Adipocyte (in vitro differentiated cells): ENCODE measurements around the gene RAET1L.
"Not testable (repeated sequence)": the region's sequence is repeated elsewhere in the genome, so short reads cannot be mapped to it uniquely, and the experiment has no call there.

Source experiments
- DNase-seq: peaks from one replicate; pipeline ENCODE4 v3.0.0-alpha.2; 2015; ENCODE audit warnings: low read depth
- H3K27me3 ChIP-seq: replicated peaks from 2 replicates; pipeline ENCODE4 v1.7.0; 2013; ENCODE audit warnings: mild to moderate bottlenecking, low read length, moderate library complexity; ENCODE audit not compliant: control insufficient read depth, insufficient read depth
- H3K36me3 ChIP-seq: 2 replicates; pipeline ENCODE4 v1.7.0; 2013; ENCODE audit warnings: low read length, mild to moderate bottlenecking, moderate library complexity; ENCODE audit not compliant: control insufficient read depth, insufficient read depth, severe bottlenecking
- H3K4me1 ChIP-seq: 2 replicates; pipeline ENCODE4 v1.7.0; 2013; ENCODE audit warnings: mild to moderate bottlenecking, low read length, moderate library complexity; ENCODE audit not compliant: control insufficient read depth, insufficient read depth
- H3K4me3 ChIP-seq: 2 replicates; pipeline ENCODE4 v1.7.0; 2013; ENCODE audit warnings: mild to moderate bottlenecking, low read length, moderate library complexity
- H3K9ac ChIP-seq: 2 replicates; pipeline ENCODE4 v1.7.0; 2013; ENCODE audit warnings: mild to moderate bottlenecking, low read length, moderate library complexity
- H3K9me3 ChIP-seq: 2 replicates; pipeline ENCODE4 v1.7.0; 2013; ENCODE audit warnings: mild to moderate bottlenecking, low read length, moderate library complexity; ENCODE audit not compliant: control insufficient read depth

RAET1L gene

GRCh38 chr6:150002710-150003109 is 22.6 kb downstream of the RAET1L start:
- H3K4me1 ChIP-seq = no peaks in the 10 kb centered on the region
- DNase-seq = no peak
- H3K27me3 ChIP-seq = peaks cover 57% of the 10 kb centered on the region
- H3K4me3 ChIP-seq = no peak overlapping the region
- no peaks in the 10 kb centered on the region for H3K36me3 ChIP-seq
- peaks cover 7% of the 10 kb centered on the region for H3K9me3 ChIP-seq
- no peak overlapping the region for H3K9ac ChIP-seq

DNA sequence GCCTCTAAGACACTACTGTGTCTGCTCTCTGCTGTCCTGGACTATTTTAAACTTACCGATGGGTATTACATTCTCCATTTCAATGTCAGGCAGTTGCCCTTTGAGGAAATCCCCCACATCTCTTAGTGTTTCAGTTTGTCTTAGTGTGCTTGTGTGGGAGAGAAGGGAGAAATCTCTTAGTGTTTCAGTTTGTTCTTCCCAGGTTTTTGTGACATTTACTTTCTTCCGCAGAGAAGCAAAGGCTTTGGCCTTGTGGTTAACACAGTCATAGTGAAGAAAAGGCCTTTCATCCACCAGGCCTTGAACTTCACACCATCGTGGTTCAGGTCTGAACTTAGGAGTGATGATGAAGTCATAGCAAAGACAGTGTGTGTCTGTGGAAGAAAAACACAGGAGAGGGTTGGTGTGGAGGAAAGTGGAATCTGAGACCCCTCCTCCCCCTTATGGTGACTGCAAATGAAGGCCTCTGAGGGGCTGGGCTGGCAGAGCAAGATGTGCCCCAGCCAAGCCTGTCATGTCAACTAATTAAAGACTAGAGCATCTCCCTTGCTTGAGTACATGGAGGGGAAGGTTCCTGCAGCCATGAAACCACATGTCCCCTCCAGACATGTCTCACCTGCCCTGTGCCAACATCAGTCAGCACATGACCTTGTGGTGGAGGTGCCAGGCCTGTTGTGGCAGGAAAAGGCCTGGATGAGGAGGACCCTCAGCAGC is 23.9 kb downstream of the RAET1L start:
- Histone ChIP-seq H3K4me3 (no peak overlapping the region), H3K36me3 (no peaks in the 10 kb centered on the region), H3K27me3 (peaks cover 68% of the 10 kb centered on the region), H3K9me3 (peaks cover 7% of the 10 kb centered on the region), H3K4me1 (no peaks in the 10 kb centered on the region), H3K9ac (no peak overlapping the region)
- no peak for DNase-seq

GRCh38 chr6:149999636-150000035 is 25.7 kb downstream of the RAET1L start:
- Histone ChIP-seq H3K27me3 (peaks cover 75% of the 10 kb centered on the region), H3K4me3 (no peak overlapping the region), H3K9me3 (peaks cover 7% of the 10 kb centered on the region), H3K4me1 (no peaks in the 10 kb centered on the region), H3K36me3 (no peaks in the 10 kb centered on the region), H3K9ac (no peak overlapping the region)
- no peak for DNase-seq

GRCh38 chr6:149995971-149996370 is 29.4 kb downstream of the RAET1L start:
- H3K4me1 ChIP-seq = peaks cover 2% of the 10 kb centered on the region
- peaks cover 6% of the 10 kb centered on the region for H3K9me3 ChIP-seq
- no peaks in the 10 kb centered on the region for H3K36me3 ChIP-seq
- H3K4me3 ChIP-seq = no peak overlapping the region
- H3K27me3 ChIP-seq = peaks cover 88% of the 10 kb centered on the region
- DNase-seq = no peak
- H3K9ac ChIP-seq = no peak overlapping the region

GRCh38 chr6:149995235-149995750 is 30.0 kb downstream of the RAET1L start:
- peaks cover 6% of the 10 kb centered on the region for H3K9me3 ChIP-seq
- no peak overlapping the region for H3K4me3 ChIP-seq
- H3K27me3 ChIP-seq = peaks cover 89% of the 10 kb centered on the region
- no peak for DNase-seq
- peaks cover 9% of the 10 kb centered on the region for H3K4me1 ChIP-seq
- no peaks in the 10 kb centered on the region for H3K36me3 ChIP-seq
- H3K9ac ChIP-seq = no peak overlapping the region

- Histone ChIP-seq H3K9ac (no peak overlapping the region), H3K27me3 (peaks cover 97% of the 10 kb centered on the region), H3K9me3 (peaks cover 31% of the 10 kb centered on the region), H3K4me3 (no peak overlapping the region), H3K4me1 (peaks cover 15% of the 10 kb centered on the region), H3K36me3 (no peaks in the 10 kb centered on the region)
- DNase-seq = no peak
Measured at GRCh38 chr6:149991838-149992237, 33.5 kb downstream of the RAET1L start.

- not testable (repeated sequence) for H3K4me3 ChIP-seq, DNase-seq, H3K9ac ChIP-seq, H3K36me3 ChIP-seq
- Histone ChIP-seq H3K9me3 (peaks cover 34% of the 10 kb centered on the region), H3K4me1 (peaks cover 15% of the 10 kb centered on the region), H3K27me3 (peaks cover 97% of the 10 kb centered on the region)
Measured at GRCh38 chr6:149991472-149991795, 33.9 kb downstream of the RAET1L start.

GRCh38 chr6:149990661-149991471 is 34.5 kb downstream of the RAET1L start:
- Histone ChIP-seq H3K27me3 (peaks cover 97% of the 10 kb centered on the region), H3K4me1 (peaks cover 15% of the 10 kb centered on the region), H3K9ac (no peak overlapping the region), H3K4me3 (peak overlapping the region; percentile 65), H3K9me3 (peaks cover 34% of the 10 kb centered on the region), H3K36me3 (no peaks in the 10 kb centered on the region)
- DNase-seq = peak; percentile 15

GRCh38 chr6:149990212-149990660 is 35.1 kb downstream of the RAET1L start:
- peak; percentile 11 for DNase-seq
- H3K9me3 ChIP-seq = peaks cover 34% of the 10 kb centered on the region
- H3K36me3 ChIP-seq = no peaks in the 10 kb centered on the region
- H3K27me3 ChIP-seq = peaks cover 97% of the 10 kb centered on the region
- peaks cover 15% of the 10 kb centered on the region for H3K4me1 ChIP-seq
- H3K9ac ChIP-seq = no peak overlapping the region
- H3K4me3 ChIP-seq = peak overlapping the region; percentile 65

GRCh38 chr6:149988550-149989346 is 36.6 kb downstream of the RAET1L start:
- Histone ChIP-seq H3K27me3 (peaks cover 92% of the 10 kb centered on the region), H3K36me3 (no peaks in the 10 kb centered on the region), H3K4me1 (peaks cover 15% of the 10 kb centered on the region), H3K4me3 (no peak overlapping the region), H3K9ac (no peak overlapping the region), H3K9me3 (peaks cover 29% of the 10 kb centered on the region)
- no peak for DNase-seq

DNA sequence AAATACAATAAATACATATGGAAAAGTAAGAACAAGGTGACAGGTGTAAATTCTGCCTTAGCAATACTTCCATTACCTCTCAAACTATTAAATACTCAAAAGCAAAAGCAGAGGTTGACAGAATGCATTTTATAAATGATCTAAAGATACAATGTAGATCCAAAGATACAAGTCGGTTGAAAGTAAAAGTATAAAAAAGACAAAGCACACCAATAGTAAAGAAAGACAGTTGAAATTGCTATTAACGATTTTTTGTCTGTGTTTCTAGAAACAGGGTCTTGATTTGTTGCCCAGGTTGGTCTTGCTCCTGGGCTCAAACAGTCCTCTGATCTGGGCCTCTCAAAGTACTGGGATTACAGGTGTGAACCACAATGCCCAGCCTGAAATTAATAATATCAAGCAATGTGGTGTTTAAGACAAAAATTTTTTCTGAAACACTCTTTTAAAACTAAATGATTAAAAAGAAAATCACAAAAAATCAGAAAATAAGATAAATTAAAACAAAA is 37.7 kb downstream of the RAET1L start:
- no peaks in the 10 kb centered on the region for H3K36me3 ChIP-seq
- H3K4me3 ChIP-seq = no peak overlapping the region
- no peak overlapping the region for H3K9ac ChIP-seq
- peaks cover 27% of the 10 kb centered on the region for H3K9me3 ChIP-seq
- no peak for DNase-seq
- H3K27me3 ChIP-seq = peaks cover 90% of the 10 kb centered on the region
- H3K4me1 ChIP-seq = peaks cover 15% of the 10 kb centered on the region
